Measurements from ENCODE around the gene RNF113B.

DNA sequence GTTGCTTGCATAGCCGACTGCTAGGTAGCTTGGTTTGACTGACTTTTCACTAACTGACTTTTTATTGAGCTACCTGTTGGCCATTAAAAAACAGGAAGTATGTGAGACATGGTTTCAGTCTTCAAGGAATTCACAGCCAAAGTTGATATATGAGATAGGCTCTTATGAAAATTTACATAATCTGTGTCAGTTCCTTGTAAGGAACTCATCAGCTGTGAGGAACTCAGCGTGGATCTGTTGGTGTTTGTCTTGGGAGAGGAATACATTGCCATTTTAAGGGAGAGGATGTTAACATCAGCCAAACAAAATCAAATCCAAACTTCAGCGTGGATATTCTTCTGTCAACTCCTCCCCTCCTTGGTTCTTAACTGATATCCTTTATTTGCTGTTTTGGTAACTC is 2.0 kb downstream of the RNF113B start:
- TF ChIP-seq, protein P1, sequence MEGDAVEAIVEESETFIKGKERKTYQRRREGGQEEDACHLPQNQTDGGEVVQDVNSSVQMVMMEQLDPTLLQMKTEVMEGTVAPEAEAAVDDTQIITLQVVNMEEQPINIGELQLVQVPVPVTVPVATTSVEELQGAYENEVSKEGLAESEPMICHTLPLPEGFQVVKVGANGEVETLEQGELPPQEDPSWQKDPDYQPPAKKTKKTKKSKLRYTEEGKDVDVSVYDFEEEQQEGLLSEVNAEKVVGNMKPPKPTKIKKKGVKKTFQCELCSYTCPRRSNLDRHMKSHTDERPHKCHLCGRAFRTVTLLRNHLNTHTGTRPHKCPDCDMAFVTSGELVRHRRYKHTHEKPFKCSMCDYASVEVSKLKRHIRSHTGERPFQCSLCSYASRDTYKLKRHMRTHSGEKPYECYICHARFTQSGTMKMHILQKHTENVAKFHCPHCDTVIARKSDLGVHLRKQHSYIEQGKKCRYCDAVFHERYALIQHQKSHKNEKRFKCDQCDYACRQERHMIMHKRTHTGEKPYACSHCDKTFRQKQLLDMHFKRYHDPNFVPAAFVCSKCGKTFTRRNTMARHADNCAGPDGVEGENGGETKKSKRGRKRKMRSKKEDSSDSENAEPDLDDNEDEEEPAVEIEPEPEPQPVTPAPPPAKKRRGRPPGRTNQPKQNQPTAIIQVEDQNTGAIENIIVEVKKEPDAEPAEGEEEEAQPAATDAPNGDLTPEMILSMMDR (conservative IDR thresholded peaks at IDR 0.05) = no peak
- TF ChIP-seq EZH2 (IDR thresholded peaks at IDR 0.05; ENCODE audit: low read depth) = no peak

Data from PC-9 (cell line).